GM20431 (cell line): ENCODE measurements around the gene FTSJ1.
"Not testable (repeated sequence)": the region's sequence is repeated elsewhere in the genome, so short reads cannot be mapped to it uniquely, and the experiment has no call there.

Experiments used
- in situ Hi-C: fragments of 300-500 bp; cut with MseI, MboI; formaldehyde crosslinking; loops from one replicate; pipeline ENCODE4 v1.15.0; 2020; ENCODE audit warnings: low sequenced_read_pairs; ENCODE audit not compliant: unreplicated experiment

The FTSJ1 gene

GRCh38 chrX:48475774-48476577 lies at the start of gene FTSJ1:
Gene FTSJ1 (plus strand): TSS chrX:48476199. CDS start chrX:48478048, 1,849 bp downstream.
- in situ Hi-C loops: no loop called here

- in situ Hi-C loops: not testable (repeated sequence)
Measured at GRCh38 chrX:48427027-48427716, 48.8 kb upstream of the FTSJ1 start.

GRCh38 chrX:48429606-48430005 lies 46.4 kb upstream of the FTSJ1 start:
- in situ Hi-C loops: not testable (repeated sequence)

- in situ Hi-C loops: not testable (repeated sequence)
Measured at GRCh38 chrX:48430166-48430565, 45.8 kb upstream of the FTSJ1 start.

GRCh38 chrX:48433713-48434112 lies 42.3 kb upstream of the FTSJ1 start:
- in situ Hi-C loops: not testable (repeated sequence)

GRCh38 chrX:48447201-48447600 lies 28.8 kb upstream of the FTSJ1 start:
- in situ Hi-C loops: not testable (repeated sequence)

GRCh38 chrX:48450076-48450475 lies 25.9 kb upstream of the FTSJ1 start:
- in situ Hi-C loops: no loop called here

- in situ Hi-C loops: no loop called here
Measured at GRCh38 chrX:48451708-48452107, 24.3 kb upstream of the FTSJ1 start.

GRCh38 chrX:48456628-48457331 lies 19.2 kb upstream of the FTSJ1 start:
- in situ Hi-C loops: no loop called here

GRCh38 chrX:48458711-48459110 lies 17.3 kb upstream of the FTSJ1 start:
- in situ Hi-C loops: no loop called here

- in situ Hi-C loops: no loop called here
Measured at GRCh38 chrX:48459483-48459882, 16.5 kb upstream of the FTSJ1 start.

- in situ Hi-C loops: no loop called here
Measured at GRCh38 chrX:48460031-48460430, 16.0 kb upstream of the FTSJ1 start.

GRCh38 chrX:48460606-48461005 lies 15.4 kb upstream of the FTSJ1 start:
- in situ Hi-C loops: no loop called here

GRCh38 chrX:48461830-48462229 lies 14.2 kb upstream of the FTSJ1 start:
- in situ Hi-C loops: no loop called here

GRCh38 chrX:48465336-48465933 lies 10.6 kb upstream of the FTSJ1 start:
- in situ Hi-C loops: no loop called here

- in situ Hi-C loops: no loop called here
Measured at GRCh38 chrX:48466696-48467095, 9.3 kb upstream of the FTSJ1 start.

- in situ Hi-C loops: no loop called here
Measured at GRCh38 chrX:48467281-48467761, 8.7 kb upstream of the FTSJ1 start.

- in situ Hi-C loops: no loop called here
Measured at GRCh38 chrX:48468247-48468671, 7.7 kb upstream of the FTSJ1 start.

- in situ Hi-C loops: no loop called here
Measured at GRCh38 chrX:48468693-48469691, 7.0 kb upstream of the FTSJ1 start.
